ENCODE results near the gene AQP7. TPM values are rescaled to one million over a fixed set of nuclear protein-coding genes. Genes with fewer than 3 reads are reported as not detected.

Gene AQP7
- total RNA-seq, 3 donors from 2014 or later = 29.3 to 193 (median 38.3) TPM

DNA sequence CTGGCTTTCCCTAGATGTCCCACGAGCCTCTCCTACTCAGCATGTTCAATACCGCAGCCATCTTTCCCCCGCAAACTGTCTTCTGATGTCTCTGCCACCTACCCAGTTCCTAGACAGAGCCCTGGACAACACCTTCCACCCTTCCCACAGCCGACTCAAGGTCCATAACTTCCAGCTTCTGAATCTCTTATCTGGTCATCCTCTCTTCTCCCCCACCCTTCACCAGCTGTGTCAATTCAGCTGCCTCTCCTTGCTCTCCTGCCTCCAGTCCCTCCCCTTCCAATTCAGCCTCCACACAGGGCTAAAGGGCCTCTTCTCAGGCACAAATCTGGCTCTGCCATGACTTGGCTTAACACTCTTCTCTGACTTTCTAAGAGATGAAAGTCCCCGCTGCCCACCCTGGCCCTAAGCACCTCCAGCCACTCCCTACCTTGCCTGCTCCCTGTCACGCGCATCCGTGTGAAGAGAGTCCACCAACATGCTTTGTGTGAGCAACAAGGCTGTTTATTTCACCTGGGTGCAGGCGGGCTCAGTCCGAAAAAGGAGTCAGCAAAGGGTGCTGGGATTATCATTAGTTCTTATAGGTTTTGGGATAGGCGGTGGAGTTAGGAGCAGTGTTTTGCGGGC is 25.2 kb downstream of the AQP7 start:
- Histone ChIP-seq H3K27ac (no peak overlapping the region), H3K36me3 (no peaks in the 10 kb centered on the region), H3K4me3 (no peak overlapping the region), H3K9me3 (no peaks in the 10 kb centered on the region), H3K27me3 (no peaks in the 10 kb centered on the region), H3K4me1 (no peaks in the 10 kb centered on the region)
- DNase-seq (ENCODE audit: low spot score in 2 of 2) = no peak
- intact Hi-C loops (cut with DNase I; ENCODE audit: low total_unique reads) = no loop called here
- TF ChIP-seq POLR2A (IDR thresholded peaks at IDR 0.05) (no peak), POLR2AphosphoS5 (IDR thresholded peaks at IDR 0.05) (no peak)
- TF ChIP-seq, protein P1, sequence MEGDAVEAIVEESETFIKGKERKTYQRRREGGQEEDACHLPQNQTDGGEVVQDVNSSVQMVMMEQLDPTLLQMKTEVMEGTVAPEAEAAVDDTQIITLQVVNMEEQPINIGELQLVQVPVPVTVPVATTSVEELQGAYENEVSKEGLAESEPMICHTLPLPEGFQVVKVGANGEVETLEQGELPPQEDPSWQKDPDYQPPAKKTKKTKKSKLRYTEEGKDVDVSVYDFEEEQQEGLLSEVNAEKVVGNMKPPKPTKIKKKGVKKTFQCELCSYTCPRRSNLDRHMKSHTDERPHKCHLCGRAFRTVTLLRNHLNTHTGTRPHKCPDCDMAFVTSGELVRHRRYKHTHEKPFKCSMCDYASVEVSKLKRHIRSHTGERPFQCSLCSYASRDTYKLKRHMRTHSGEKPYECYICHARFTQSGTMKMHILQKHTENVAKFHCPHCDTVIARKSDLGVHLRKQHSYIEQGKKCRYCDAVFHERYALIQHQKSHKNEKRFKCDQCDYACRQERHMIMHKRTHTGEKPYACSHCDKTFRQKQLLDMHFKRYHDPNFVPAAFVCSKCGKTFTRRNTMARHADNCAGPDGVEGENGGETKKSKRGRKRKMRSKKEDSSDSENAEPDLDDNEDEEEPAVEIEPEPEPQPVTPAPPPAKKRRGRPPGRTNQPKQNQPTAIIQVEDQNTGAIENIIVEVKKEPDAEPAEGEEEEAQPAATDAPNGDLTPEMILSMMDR (IDR thresholded peaks at IDR 0.05) = no peak

- intact Hi-C loops (cut with DNase I; ENCODE audit: low total_unique reads) = no loop called here
- no peak for DNase-seq (ENCODE audit: low spot score in 2 of 2)
- H3K36me3 ChIP-seq = no peaks in the 10 kb centered on the region
- no peaks in the 10 kb centered on the region for H3K9me3 ChIP-seq
- H3K27ac ChIP-seq = peak overlapping the region in 1 of 2 donors; percentile 66
- TF ChIP-seq POLR2AphosphoS5 (IDR thresholded peaks at IDR 0.05) (no peak), POLR2A (IDR thresholded peaks at IDR 0.05) (no peak)
- TF ChIP-seq, protein P1 (IDR thresholded peaks at IDR 0.05) = no peak
- H3K27me3 ChIP-seq = no peaks in the 10 kb centered on the region
- no peaks in the 10 kb centered on the region for H3K4me1 ChIP-seq
- H3K4me3 ChIP-seq = no peak overlapping the region
These were observed 26.5 kb downstream of the AQP7 start for GRCh38 chr9:33375841-33376321.

DNA sequence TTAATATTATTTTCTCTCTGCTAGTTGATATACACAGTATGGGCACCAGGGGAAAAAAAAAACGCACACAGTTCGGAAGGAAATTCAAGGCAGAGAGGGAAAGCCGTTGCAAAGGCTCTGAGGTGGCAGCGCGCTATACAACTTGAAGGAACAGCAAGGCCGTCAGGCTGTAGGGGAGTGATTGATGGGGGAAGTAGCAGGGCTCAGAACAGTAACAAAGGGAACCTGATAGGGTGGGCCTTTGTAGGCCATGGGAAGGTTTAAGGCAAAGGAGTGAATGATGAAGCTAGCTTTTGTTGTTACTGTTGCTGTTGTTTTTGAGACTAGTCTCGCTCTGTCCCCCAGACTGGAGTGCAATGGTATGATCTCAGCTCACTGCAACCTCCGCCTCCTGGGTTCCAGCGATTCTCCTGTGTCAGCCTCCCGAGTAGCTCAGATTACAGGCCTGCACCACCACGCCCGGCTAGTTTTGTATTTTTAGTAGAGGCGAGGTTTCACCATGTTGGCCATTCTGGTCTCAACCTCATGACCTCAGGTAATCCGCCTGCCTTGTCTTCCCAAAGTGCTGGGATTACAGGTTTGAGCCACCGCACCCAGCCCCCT is 27.0 kb downstream of the AQP7 start:
- TF ChIP-seq, protein P1 (IDR thresholded peaks at IDR 0.05) = peak in 1 of 3 donors; percentile 1
- TF ChIP-seq POLR2A (IDR thresholded peaks at IDR 0.05) = no peak
- H3K4me1 ChIP-seq = no peaks in the 10 kb centered on the region
- no peak for DNase-seq (ENCODE audit: low spot score in 2 of 2)
- peak overlapping the region in 1 of 3 donors; percentile 1 for H3K4me3 ChIP-seq
- no peaks in the 10 kb centered on the region for H3K36me3 ChIP-seq
- intact Hi-C loops (cut with DNase I; ENCODE audit: low total_unique reads) = no loop called here
- no peaks in the 10 kb centered on the region for H3K27me3 ChIP-seq
- H3K9me3 ChIP-seq = no peaks in the 10 kb centered on the region
- peak overlapping the region in 1 of 2 donors; percentile 66 for H3K27ac ChIP-seq

DNA sequence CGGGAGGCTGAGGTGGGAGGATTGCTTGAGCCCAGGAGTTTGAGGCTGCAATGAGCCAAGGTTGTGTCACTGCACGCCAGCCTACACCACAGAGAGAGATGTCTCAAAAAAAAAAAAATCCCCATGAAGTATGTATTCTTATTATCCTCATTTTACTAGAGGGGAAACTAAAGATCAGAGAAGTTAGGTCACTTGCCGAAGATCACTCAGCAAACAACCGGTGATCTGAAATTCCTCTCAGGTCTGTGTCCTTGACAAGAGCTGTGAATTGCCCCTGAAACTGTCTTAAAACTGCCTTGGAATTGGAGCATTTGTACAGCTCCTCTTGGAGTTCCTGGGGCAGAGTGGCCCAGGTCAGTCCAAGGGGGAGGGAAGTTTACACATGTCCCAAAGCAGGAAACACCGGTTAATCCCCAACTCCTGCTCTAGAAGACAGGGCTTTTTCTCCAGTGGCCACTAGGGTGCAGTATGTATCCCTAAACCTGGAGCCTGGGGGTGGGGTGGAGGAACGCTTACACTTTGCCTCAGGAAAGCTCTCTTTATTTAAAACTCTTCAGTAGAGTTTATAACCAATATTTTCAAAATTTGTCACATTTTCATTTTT is 27.6 kb downstream of the AQP7 start:
- Histone ChIP-seq H3K4me3 (peak overlapping the region in 1 of 3 donors; percentile 1), H3K27ac (no peak overlapping the region), H3K36me3 (no peaks in the 10 kb centered on the region), H3K9me3 (no peaks in the 10 kb centered on the region), H3K4me1 (no peaks in the 10 kb centered on the region), H3K27me3 (no peaks in the 10 kb centered on the region)
- intact Hi-C loops (cut with DNase I; ENCODE audit: low total_unique reads) = no loop called here
- DNase-seq (ENCODE audit: low spot score in 2 of 2) = peak; percentile 65 to 70
- TF ChIP-seq, protein P1 (IDR thresholded peaks at IDR 0.05) = peak; percentile 60 to 86 (median 76)
- peak in 1 of 3 donors; percentile 18 for TF ChIP-seq POLR2AphosphoS5 (IDR thresholded peaks at IDR 0.05)
- TF ChIP-seq POLR2A (IDR thresholded peaks at IDR 0.05) = no peak

DNA sequence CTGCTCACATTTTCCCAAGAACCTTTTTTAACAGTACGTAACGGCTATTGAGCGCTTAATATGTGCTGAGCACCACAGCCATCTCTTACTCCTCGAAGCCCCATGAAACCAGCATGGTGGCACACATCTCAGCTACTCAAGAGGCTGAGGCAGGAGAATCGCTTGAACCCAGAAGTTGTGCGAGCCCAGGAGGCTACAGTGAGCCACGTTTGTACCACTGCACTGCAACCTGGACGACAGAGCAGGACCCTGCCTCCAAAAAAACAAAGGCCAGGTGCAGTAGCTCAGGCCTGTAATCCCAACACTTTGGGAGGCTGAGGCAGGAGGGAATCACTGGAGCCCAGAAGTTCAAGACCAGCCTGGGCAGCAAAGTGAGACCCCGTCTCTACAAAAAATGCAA is 28.2 kb downstream of the AQP7 start:
- intact Hi-C loops (cut with DNase I; ENCODE audit: low total_unique reads) = no loop called here

More for the DNA sequence above, 28.2 kb downstream of the AQP7 start:
- Histone ChIP-seq H3K27me3 (no peaks in the 10 kb centered on the region), H3K4me3 (no peak overlapping the region), H3K9me3 (no peaks in the 10 kb centered on the region), H3K36me3 (no peaks in the 10 kb centered on the region), H3K4me1 (no peaks in the 10 kb centered on the region), H3K27ac (no peak overlapping the region)
- TF ChIP-seq, protein P1 (IDR thresholded peaks at IDR 0.05) = no peak
- no peak for TF ChIP-seq POLR2AphosphoS5 (IDR thresholded peaks at IDR 0.05)
- TF ChIP-seq POLR2A (IDR thresholded peaks at IDR 0.05) = no peak
- DNase-seq (ENCODE audit: low spot score in 2 of 2) = peak in 1 of 2 donors; percentile 17
